GM19025 (cell line): ENCODE data around the gene CBLN3.

ENCODE experiments used
- ATAC-seq: cut with Tn5 transposase; IDR thresholded peaks from one replicate; pipeline ENCODE4 v1.9.1; 2021; ENCODE audit warnings: mild to moderate bottlenecking, low read depth, moderate library complexity; ENCODE audit not compliant: unreplicated experiment

Gene CBLN3

GRCh38 chr14:24439830-24440605, 10.6 kb upstream of the CBLN3 start:
- no peak for ATAC-seq

- no peak for ATAC-seq
These were observed 9.8 kb upstream of the CBLN3 start for GRCh38 chr14:24439257-24439656.

- no peak for ATAC-seq
These were observed 9.0 kb upstream of the CBLN3 start for GRCh38 chr14:24438223-24439097.

GRCh38 chr14:24437736-24438067, 8.2 kb upstream of the CBLN3 start:
- no peak for ATAC-seq

- no peak for ATAC-seq
These were observed 7.7 kb upstream of the CBLN3 start for GRCh38 chr14:24437020-24437735.

- no peak for ATAC-seq
These were observed 7.0 kb upstream of the CBLN3 start for GRCh38 chr14:24436355-24437019.

- no peak for ATAC-seq
These were observed 6.5 kb upstream of the CBLN3 start for GRCh38 chr14:24435998-24436354.

GRCh38 chr14:24435192-24435810, 5.8 kb upstream of the CBLN3 start:
- ATAC-seq, result no peak

GRCh38 chr14:24434676-24435075, 5.2 kb upstream of the CBLN3 start:
- no peak for ATAC-seq

- ATAC-seq, result no peak
These were observed 4.6 kb upstream of the CBLN3 start for GRCh38 chr14:24434036-24434435.

- ATAC-seq, result no peak
These were observed 3.0 kb upstream of the CBLN3 start for GRCh38 chr14:24432259-24433131.

- peak; percentile 42 for ATAC-seq
These were observed 2.2 kb upstream of the CBLN3 start for GRCh38 chr14:24431569-24432258.

GRCh38 chr14:24430682-24431568, 1.5 kb upstream of the CBLN3 start:
- ATAC-seq, result peak; percentile 28

GRCh38 chr14:24430143-24430681, 744 bp upstream of the CBLN3 start:
- ATAC-seq, result peak; percentile 71

GRCh38 chr14:24428628-24429394, 657 bp downstream of the CBLN3 start:
- ATAC-seq, result no peak

- ATAC-seq, result no peak
These were observed 1.6 kb downstream of the CBLN3 start for GRCh38 chr14:24427537-24428508.
